Thyroid gland (tissue), 4 donors: ENCODE measurements around the gene CLIP2. TPM values are rescaled to one million over a fixed set of nuclear protein-coding genes. Genes with fewer than 3 reads are reported as not detected.

Experiments used
- DNase-seq, 2 donors: peaks; one replicate each; pipeline ENCODE4 v3.0.0-alpha.2; 2019
- H3K27ac ChIP-seq, 3 donors: fragments of 200-600 bp; sonication (generic); 1 replicate in 2 of 3; 2 replicates in 1 of 3; pipeline ENCODE4 v1.5.1; 2016 to 2019; ENCODE audit warnings: mild to moderate bottlenecking in 1 of 3, moderate library complexity in 1 of 3
- H3K27me3 ChIP-seq: fragments of 200-600 bp; sonication (generic); one replicate; pipeline ENCODE4 v1.5.1; 2019
- H3K36me3 ChIP-seq, 2 donors: fragments of 200-600 bp; sonication (generic); one replicate each; pipeline ENCODE4 v1.5.1; 2016 to 2019
- H3K4me1 ChIP-seq, 2 donors: fragments of 200-600 bp; sonication (generic); one replicate each; pipeline ENCODE4 v1.5.1; 2017 to 2019
- H3K4me3 ChIP-seq, 3 donors: fragments of 200-600 bp; sonication (generic); replicated peaks in 1 of 3; 1 replicate in 2 of 3; 2 replicates in 1 of 3; pipeline ENCODE4 v1.5.1; 2016; ENCODE audit warnings: mild to moderate bottlenecking in 1 of 3
- H3K9me3 ChIP-seq: fragments of 200-600 bp; sonication (generic); one replicate; pipeline ENCODE4 v1.5.1; 2017
- POLR2A ChIP-seq, 2 donors: fragments of 450-650 bp; IDR thresholded peaks; one replicate each; pipeline ENCODE4 v1.6.1; 2017; ENCODE audit warnings: antibody characterized with exemption in 2 of 2, mild to moderate bottlenecking in 2 of 2, moderate library complexity in 1 of 2
- WGBS, 2 donors: methylation state at CpG; one replicate each; pipeline ENCODE4 v1.1.5; 2017; 5-methylcytosine and 5-hydroxymethylcytosine counted together
- intact Hi-C: fragments of 100-400 bp; cut with DNase I; formaldehyde crosslinking; loops from one replicate; pipeline ENCODE4 v1.15.1; 2023
- total RNA-seq, 4 donors: library from RNA; depleted of rRNA; stranded (reverse); fragments of >200 nt; gene quantifications; one replicate each; pipeline ENCODE4 v1.2.3, GENCODE V29; 2016
- TF ChIP-seq, protein P1 (sequence below), 6 experiments: fragments of 200-600 bp in 3 of 6; fragments of 450-650 bp in 3 of 6; sonication (generic) in 3 of 6; IDR thresholded peaks; one replicate each; pipeline ENCODE4 v1.5.1; 2016 to 2019; ENCODE audit warnings: antibody characterized with exemption in 6 of 6, mild to moderate bottlenecking in 2 of 6, inconsistent platforms in 1 of 6, moderate library complexity in 1 of 6

The CLIP2 gene
- total RNA-seq, 4 donors from 2014 or later, result 4.4 to 16.5 (median 6.7) TPM

DNA sequence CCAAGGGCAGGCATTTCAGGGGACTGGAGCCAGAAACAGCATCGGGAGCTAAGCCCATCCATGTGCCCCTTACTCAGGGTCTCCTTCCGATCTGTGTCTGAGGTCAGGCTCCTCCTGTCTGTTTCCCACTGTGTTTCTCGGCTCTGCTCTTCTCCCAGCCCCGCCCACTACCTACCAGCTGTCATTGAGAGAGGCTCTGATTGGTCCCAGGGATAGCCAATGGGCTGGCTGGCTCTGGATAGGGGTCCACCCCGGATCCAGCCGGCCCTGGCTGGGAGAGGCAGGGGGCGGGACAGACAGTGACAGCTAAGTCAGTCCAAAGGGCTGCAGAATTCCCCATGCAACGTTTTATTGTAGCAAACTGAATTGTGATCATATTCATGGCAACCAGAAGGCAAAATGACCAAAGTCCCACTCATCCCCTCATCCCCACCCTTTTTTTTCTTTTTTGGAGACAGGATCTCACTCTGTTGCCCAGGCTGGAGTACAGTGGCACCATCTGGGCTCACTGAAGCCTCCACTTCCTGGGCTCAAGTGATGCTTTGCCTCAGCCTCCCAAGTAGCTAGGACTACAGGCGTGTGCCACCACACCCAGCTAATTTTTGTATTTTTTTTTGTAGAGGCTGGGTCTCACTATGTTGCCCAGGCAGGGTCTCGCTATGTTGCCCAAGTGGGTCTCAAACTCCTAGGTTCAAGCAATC is 76.3 kb downstream of the CLIP2 start:
- H3K4me3 ChIP-seq, result no peak overlapping the region
- H3K36me3 ChIP-seq, result no peaks in the 10 kb centered on the region
- H3K27me3 ChIP-seq, result no peaks in the 10 kb centered on the region
- TF ChIP-seq, protein P1, sequence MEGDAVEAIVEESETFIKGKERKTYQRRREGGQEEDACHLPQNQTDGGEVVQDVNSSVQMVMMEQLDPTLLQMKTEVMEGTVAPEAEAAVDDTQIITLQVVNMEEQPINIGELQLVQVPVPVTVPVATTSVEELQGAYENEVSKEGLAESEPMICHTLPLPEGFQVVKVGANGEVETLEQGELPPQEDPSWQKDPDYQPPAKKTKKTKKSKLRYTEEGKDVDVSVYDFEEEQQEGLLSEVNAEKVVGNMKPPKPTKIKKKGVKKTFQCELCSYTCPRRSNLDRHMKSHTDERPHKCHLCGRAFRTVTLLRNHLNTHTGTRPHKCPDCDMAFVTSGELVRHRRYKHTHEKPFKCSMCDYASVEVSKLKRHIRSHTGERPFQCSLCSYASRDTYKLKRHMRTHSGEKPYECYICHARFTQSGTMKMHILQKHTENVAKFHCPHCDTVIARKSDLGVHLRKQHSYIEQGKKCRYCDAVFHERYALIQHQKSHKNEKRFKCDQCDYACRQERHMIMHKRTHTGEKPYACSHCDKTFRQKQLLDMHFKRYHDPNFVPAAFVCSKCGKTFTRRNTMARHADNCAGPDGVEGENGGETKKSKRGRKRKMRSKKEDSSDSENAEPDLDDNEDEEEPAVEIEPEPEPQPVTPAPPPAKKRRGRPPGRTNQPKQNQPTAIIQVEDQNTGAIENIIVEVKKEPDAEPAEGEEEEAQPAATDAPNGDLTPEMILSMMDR (IDR thresholded peaks at IDR 0.05), result no peak
- TF ChIP-seq POLR2A (IDR thresholded peaks at IDR 0.05), result no peak
- H3K9me3 ChIP-seq, result no peaks in the 10 kb centered on the region
- peak; percentile 35 to 44 for DNase-seq
- intact Hi-C loops, result no loop called here
- 55 to 58% methylated on average over 10 of the region's 10 CpGs for WGBS, 2 donors
- H3K4me1 ChIP-seq, result no peaks in the 10 kb centered on the region
- H3K27ac ChIP-seq, result no peak overlapping the region

DNA sequence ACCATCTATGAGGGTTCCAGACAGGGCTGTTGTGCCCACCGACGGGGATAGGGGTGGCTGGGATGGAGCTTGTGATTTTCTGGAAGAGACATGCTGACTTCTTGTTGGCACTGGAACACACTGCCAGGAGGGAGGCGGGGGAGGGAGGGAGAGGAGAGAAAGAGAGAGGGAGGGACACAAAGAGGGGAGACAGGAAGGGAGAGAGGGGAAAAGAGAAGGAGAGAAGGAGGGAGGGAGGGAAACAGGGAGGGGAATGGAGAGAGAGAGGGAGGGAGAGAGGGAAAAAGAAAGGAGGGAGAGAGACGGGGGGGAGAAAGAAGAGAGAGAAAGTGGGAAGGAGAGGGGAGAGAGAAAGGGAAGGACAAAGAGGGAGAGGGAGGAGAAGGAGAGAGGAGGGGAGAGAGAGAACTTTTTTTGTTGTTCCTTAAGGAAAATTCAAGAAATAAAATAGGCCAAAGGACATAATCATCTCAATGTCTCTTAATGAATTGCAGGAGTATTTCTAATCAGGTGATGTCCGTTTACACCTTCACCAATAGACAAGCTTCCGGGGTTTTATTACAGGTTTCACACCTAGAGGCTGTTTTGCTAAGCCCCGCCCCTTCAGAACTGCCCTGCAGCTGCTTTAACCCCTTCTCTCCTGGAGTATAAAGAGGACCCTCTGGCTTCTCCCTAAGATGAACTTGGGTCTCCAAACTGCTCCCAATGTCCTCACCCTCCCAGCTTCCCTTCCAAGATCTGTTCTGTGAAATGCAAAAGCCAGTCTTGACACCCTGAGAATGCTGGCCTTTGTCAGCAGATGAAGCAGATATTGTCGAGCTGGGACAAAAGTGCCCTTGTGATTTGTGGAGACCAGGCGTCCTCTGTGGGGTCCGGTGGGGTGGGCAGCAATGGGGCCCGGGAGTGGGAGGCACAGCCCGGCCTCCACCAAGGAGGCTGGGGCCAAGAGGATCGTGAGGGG is 82.5 kb downstream of the CLIP2 start:
- Histone ChIP-seq H3K27me3 (no peaks in the 10 kb centered on the region), H3K9me3 (no peaks in the 10 kb centered on the region), H3K4me3 (no peak overlapping the region), H3K4me1 (no peaks in the 10 kb centered on the region), H3K27ac (no peak overlapping the region), H3K36me3 (no peaks in the 10 kb centered on the region)
- no peak for TF ChIP-seq POLR2A (IDR thresholded peaks at IDR 0.05)
- TF ChIP-seq, protein P1 (IDR thresholded peaks at IDR 0.05), result no peak
- intact Hi-C loops, result no loop called here
- DNase-seq, result peak; percentile 11 to 30
- WGBS, 2 donors, result 29 to 30% methylated on average over 13 of the region's 13 CpGs

DNA sequence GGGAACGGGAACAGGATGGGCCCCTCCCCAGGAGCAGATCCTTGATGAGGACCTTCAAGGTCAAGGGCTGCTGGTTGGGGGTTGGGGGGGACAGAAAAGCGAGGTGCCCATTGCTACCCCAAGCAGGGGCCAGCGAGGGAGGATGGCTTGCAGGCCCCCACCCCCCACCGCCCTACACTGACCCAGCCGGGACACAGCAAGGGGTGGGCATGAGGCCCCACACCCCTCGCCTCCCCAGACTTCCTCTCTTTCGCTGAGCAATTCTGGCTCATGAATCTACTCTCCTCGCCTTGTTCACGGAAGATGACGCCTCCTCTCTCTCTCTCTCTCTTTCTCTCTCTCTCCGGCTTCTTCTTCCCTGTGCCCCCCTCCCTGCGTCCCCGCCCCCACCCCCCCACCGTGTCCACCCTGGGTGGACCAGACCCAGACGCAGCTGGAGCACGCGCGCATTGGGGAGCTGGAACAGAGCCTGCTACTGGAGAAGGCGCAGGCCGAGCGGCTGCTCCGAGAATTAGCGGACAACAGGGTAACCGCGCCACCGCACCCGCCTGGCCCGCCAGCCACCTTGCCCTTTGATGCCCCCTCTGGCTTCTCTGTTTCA is 83.4 kb downstream of the CLIP2 start:
- Histone ChIP-seq H3K27ac (no peak overlapping the region), H3K9me3 (no peaks in the 10 kb centered on the region), H3K4me1 (no peaks in the 10 kb centered on the region), H3K4me3 (no peak overlapping the region), H3K36me3 (no peaks in the 10 kb centered on the region), H3K27me3 (no peaks in the 10 kb centered on the region)
- no peak for TF ChIP-seq POLR2A (IDR thresholded peaks at IDR 0.05)
- TF ChIP-seq, protein P1 (IDR thresholded peaks at IDR 0.05), result no peak
- intact Hi-C loops, result no loop called here
- DNase-seq, result no peak
- 34 to 42% methylated on average over 25 to 26 of the region's 28 CpGs for WGBS, 2 donors

DNA sequence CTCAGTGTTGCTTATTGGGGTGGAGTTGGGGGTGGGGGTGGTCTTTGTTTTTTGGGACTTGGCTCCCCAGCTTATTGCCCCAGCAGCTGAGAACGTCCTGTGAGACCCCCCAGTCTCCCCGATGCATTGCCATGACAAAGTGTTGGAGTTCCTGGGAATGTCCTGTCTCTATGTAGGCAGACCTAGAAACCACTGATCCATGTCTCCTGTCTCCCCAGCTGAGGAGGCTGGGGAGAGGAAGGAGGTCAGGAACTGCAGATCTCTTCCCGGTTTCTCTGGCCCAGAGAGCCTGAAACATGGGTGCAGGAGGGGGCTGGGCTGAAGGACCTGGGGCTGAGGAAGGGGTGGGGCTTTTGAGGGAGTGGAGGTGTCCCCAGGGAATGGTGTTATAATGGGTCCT is 84.3 kb downstream of the CLIP2 start:
- H3K27ac ChIP-seq, result no peak overlapping the region
- DNase-seq, result no peak
- intact Hi-C loops, result no loop called here
- 39 to 49% methylated on average over 3 of the region's 3 CpGs for WGBS, 2 donors
- no peaks in the 10 kb centered on the region for H3K27me3 ChIP-seq
- no peaks in the 10 kb centered on the region for H3K4me1 ChIP-seq
- TF ChIP-seq, protein P1 (IDR thresholded peaks at IDR 0.05), result no peak
- TF ChIP-seq POLR2A (IDR thresholded peaks at IDR 0.05), result no peak
- no peaks in the 10 kb centered on the region for H3K36me3 ChIP-seq
- H3K4me3 ChIP-seq, result no peak overlapping the region
- no peaks in the 10 kb centered on the region for H3K9me3 ChIP-seq
